HEK293 (cell line): ENCODE results near the gene MVB12A.

Experiments
- CTCF ChIA-PET: fragments of 350-600 bp; formaldehyde crosslinking; extraction: SDS; loops from one replicate; lab custom pipeline; 2021; ENCODE audit warnings: antibody characterized with exemption; lab: Yijun Ruan, JAX
- POLR2A ChIA-PET: fragments of 300-600 bp; formaldehyde crosslinking; extraction: SDS; loops from one replicate; lab custom pipeline; 2020; ENCODE audit warnings: antibody characterized with exemption, inconsistent platforms; lab: Yijun Ruan, JAX
- H3K27ac ChIP-seq: fragments of 200-500 bp; sonication (Bioruptor generic); 2 replicates; pipeline ENCODE4 v1.5.1; 2014; ENCODE audit warnings: low read depth, low read length, control low read depth, inconsistent platforms; ENCODE audit errors: extremely low read depth
- H3K36me3 ChIP-seq, 2 experiments: fragments of 200-500 bp in 1 of 2; sonication (Bioruptor generic) in 1 of 2; 1 replicate in 1 of 2; 2 replicates in 1 of 2; pipeline ENCODE4 v1.5.1; 2014 to 2017; ENCODE audit warnings: inconsistent platforms in 2 of 2, low read length in 2 of 2; ENCODE audit not compliant: control insufficient read depth in 2 of 2, insufficient read depth in 1 of 2
- H3K4me1 ChIP-seq: fragments of 200-500 bp; sonication (Bioruptor generic); 2 replicates; pipeline ENCODE4 v1.5.1; 2014; ENCODE audit warnings: mild to moderate bottlenecking, low read length, inconsistent platforms; ENCODE audit not compliant: control insufficient read depth, insufficient read depth
- H3K4me3 ChIP-seq: 2 replicates; pipeline ENCODE4 v1.5.1; 2011; ENCODE audit warnings: low read depth, mild to moderate bottlenecking, control low read depth, low read length, moderate library complexity
- H3K9me3 ChIP-seq: fragments of 200-500 bp; sonication (Bioruptor generic); 2 replicates; pipeline ENCODE4 v1.5.1; 2014; ENCODE audit warnings: low read depth, low read length, inconsistent platforms; ENCODE audit not compliant: control insufficient read depth, insufficient read depth
- GLIS1 ChIP-seq: fragments of 450-650 bp; formaldehyde crosslinking; IDR thresholded peaks from 2 replicates; pipeline ENCODE4 v1.5.1; 2016; ENCODE audit warnings: missing biosample characterization, missing genetic modification characterization
- SCRT1 ChIP-seq: fragments of 450-650 bp; formaldehyde crosslinking; IDR thresholded peaks from 2 replicates; pipeline ENCODE4 v1.5.1; 2016; ENCODE audit warnings: missing biosample characterization, missing genetic modification characterization, borderline replicate concordance
- SCRT2 ChIP-seq: fragments of 450-650 bp; formaldehyde crosslinking; IDR thresholded peaks from 2 replicates; pipeline ENCODE4 v1.5.1; 2016; ENCODE audit warnings: missing biosample characterization, missing genetic modification characterization
- SP7 ChIP-seq: fragments of 450-650 bp; formaldehyde crosslinking; IDR thresholded peaks from 2 replicates; pipeline ENCODE4 v1.5.1; 2016; ENCODE audit warnings: missing biosample characterization, missing genetic modification characterization
- TCF7L2 ChIP-seq: IDR thresholded peaks from 2 replicates; pipeline ENCODE4 v1.6.1; 2011; ENCODE audit warnings: low read depth, mild to moderate bottlenecking, inconsistent platforms, low read length, moderate library complexity, borderline replicate concordance
- YY1 ChIP-seq: fragments of 450-650 bp; formaldehyde crosslinking; IDR thresholded peaks from 2 replicates; pipeline ENCODE4 v1.5.1; 2018; ENCODE audit warnings: missing biosample characterization, missing genetic modification characterization
- ZBTB20 ChIP-seq: fragments of 450-650 bp; formaldehyde crosslinking; IDR thresholded peaks from 2 replicates; pipeline ENCODE4 v1.5.1; 2016; ENCODE audit warnings: missing biosample characterization, missing genetic modification characterization
- ZIC2 ChIP-seq: fragments of 450-650 bp; formaldehyde crosslinking; IDR thresholded peaks from 2 replicates; pipeline ENCODE4 v1.5.1; 2016; ENCODE audit warnings: missing biosample characterization, missing genetic modification characterization
- ZNF175 ChIP-seq: fragments of 450-650 bp; formaldehyde crosslinking; IDR thresholded peaks from 2 replicates; pipeline ENCODE4 v1.5.1; 2016; ENCODE audit warnings: missing biosample characterization, missing genetic modification characterization
- ZNF214 ChIP-seq: fragments of 450-650 bp; formaldehyde crosslinking; IDR thresholded peaks from 2 replicates; pipeline ENCODE4 v1.5.1; 2017; ENCODE audit warnings: missing biosample characterization, mild to moderate bottlenecking, missing genetic modification characterization, borderline replicate concordance
- ZNF274 ChIP-seq, 2 experiments: fragments of 200-500 bp in 1 of 2; fragments of 450-650 bp in 1 of 2; sonication (Bioruptor generic) in 1 of 2; formaldehyde crosslinking in 1 of 2; IDR thresholded peaks; 2 replicates each; pipeline versions ENCODE4 v1.5.1 to v1.6.1; 2014 to 2016; ENCODE audit warnings: borderline replicate concordance in 1 of 2, inconsistent platforms in 1 of 2, low read length in 1 of 2, missing biosample characterization in 1 of 2, missing genetic modification characterization in 1 of 2
- ZNF341 ChIP-seq: fragments of 450-650 bp; formaldehyde crosslinking; IDR thresholded peaks from 2 replicates; pipeline ENCODE4; 2016; ENCODE audit warnings: low read depth, missing biosample characterization, missing genetic modification characterization
- ZNF394 ChIP-seq: fragments of 450-650 bp; formaldehyde crosslinking; IDR thresholded peaks from 2 replicates; pipeline ENCODE4 v1.5.1; 2016; ENCODE audit warnings: missing biosample characterization, missing genetic modification characterization, mild to moderate bottlenecking, moderate library complexity, borderline replicate concordance
- ZNF621 ChIP-seq: fragments of 450-650 bp; formaldehyde crosslinking; IDR thresholded peaks from 2 replicates; pipeline ENCODE4 v1.5.1; 2017; ENCODE audit warnings: missing biosample characterization, missing genetic modification characterization
- ZNF677 ChIP-seq: fragments of 450-650 bp; IDR thresholded peaks from 2 replicates; pipeline ENCODE4 v1.5.0; 2018; ENCODE audit warnings: missing biosample characterization, mild to moderate bottlenecking, missing genetic modification characterization, moderate library complexity
- ZSCAN16 ChIP-seq: fragments of 450-650 bp; formaldehyde crosslinking; IDR thresholded peaks from 2 replicates; pipeline ENCODE4 v1.5.1; 2016; ENCODE audit warnings: missing biosample characterization, missing genetic modification characterization
- TF ChIP-seq, protein P1 (sequence below): fragments of 450-650 bp; formaldehyde crosslinking; IDR thresholded peaks from 2 replicates; pipeline ENCODE4 v1.5.0; 2017; ENCODE audit warnings: missing biosample characterization, missing genetic modification characterization, borderline replicate concordance
- TF ChIP-seq, protein P2 (sequence below): fragments of 450-650 bp; formaldehyde crosslinking; IDR thresholded peaks from 2 replicates; pipeline ENCODE4 v1.5.1; 2016; ENCODE audit warnings: missing biosample characterization, missing genetic modification characterization

Gene MVB12A

DNA sequence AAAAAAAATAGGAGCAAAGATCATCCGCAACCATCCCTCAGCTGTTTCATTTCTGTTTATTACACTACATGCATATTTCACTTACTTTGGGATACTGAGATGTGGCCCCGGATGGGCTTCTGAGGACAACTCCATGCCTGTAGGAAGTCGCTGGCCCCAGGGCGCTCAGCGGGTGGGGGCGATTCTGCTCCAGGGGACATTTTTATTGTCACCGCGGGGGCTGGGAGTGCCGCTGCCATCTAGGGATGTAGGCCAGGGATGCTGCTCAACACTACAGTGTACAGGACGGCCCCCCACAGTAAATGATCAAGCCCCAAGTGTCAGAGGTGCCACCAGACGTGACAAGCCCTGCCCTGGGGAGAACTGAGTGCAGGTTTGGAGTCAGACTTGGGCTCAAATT, 8.0 kb upstream of the MVB12A start:
- no peak overlapping the region for H3K27ac ChIP-seq
- ChIA-PET POLR2A (interaction anchor here (1.7 kb wide), 1 partner anchor 8 kb away, joined by 9 read pairs; the partner anchor contains the start of gene MVB12A), CTCF (interaction anchor here (0.7 to 1.2 kb wide), 3 partner anchors 24 to 557 kb away, joined by 3 to 4 read pairs (median 3); no protein-coding TSS in a partner anchor)
- no peaks in the 10 kb centered on the region for H3K4me1 ChIP-seq
- H3K9me3 ChIP-seq: no peaks in the 10 kb centered on the region
- no peaks in the 10 kb centered on the region for H3K36me3 ChIP-seq
- no peak overlapping the region for H3K4me3 ChIP-seq
- TF ChIP-seq ZNF214 (tag by site-specific recombination): no peak
- TF ChIP-seq TCF7L2: no peak
- TF ChIP-seq GLIS1 (tag by site-specific recombination): peak; percentile 71
- peak; percentile 97 for TF ChIP-seq ZIC2 (tag by site-specific recombination)
- 0 out of 2 replicates have a peak, but pooled peaks have one; percentile 28 for TF ChIP-seq YY1 (tag by site-specific recombination)
- TF ChIP-seq, all 188 proteins: peak for 3

DNA sequence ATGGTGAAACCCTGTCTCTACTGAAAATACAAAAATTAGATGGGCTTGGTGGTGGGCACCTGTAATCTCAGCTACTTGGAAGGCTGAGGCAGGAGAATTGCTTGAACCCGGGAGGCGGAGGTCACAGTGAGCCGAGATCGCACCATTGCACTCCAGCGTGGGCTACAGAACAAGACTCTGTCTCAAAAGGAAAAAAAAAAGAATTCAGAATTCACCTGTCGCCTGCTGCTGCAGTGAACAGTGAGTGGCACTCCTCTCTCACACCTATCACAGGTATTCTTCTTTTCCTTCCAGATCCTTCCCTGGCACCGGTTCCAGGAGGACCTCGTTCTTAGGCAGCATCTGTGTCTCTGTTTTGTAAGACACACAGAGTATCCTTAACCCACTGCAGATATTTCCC, 5.8 kb upstream of the MVB12A start:
- H3K27ac ChIP-seq: no peak overlapping the region
- POLR2A ChIA-PET: no interaction called here
- no peaks in the 10 kb centered on the region for H3K36me3 ChIP-seq
- CTCF ChIA-PET: interaction anchor here (0.6 to 1.1 kb wide), 3 partner anchors 20 to 361 kb away, joined by 3 to 4 read pairs (median 3); partner anchors contain the start of gene CCDC194
- H3K4me3 ChIP-seq: no peak overlapping the region
- no peaks in the 10 kb centered on the region for H3K9me3 ChIP-seq
- no peaks in the 10 kb centered on the region for H3K4me1 ChIP-seq
- TF ChIP-seq ZNF274 (IDR thresholded peaks at IDR 0.05; ENCODE audit: low read length): no peak
- no peak for TF ChIP-seq ZNF274 (tag by site-specific recombination; IDR thresholded peaks at IDR 0.05; ENCODE audit: borderline replicate concordance)
- TF ChIP-seq ZSCAN16 (tag by site-specific recombination): no peak
- TF ChIP-seq SP7 (tag by site-specific recombination): no peak
- no peak for TF ChIP-seq ZNF621
- TF ChIP-seq ZNF341: no peak
- TF ChIP-seq SCRT1: peak; percentile 69; the same call in 1 of the 2 replicates
- no peak for TF ChIP-seq ZNF394 (tag by site-specific recombination)
- peak; percentile 69 for TF ChIP-seq SCRT2 (tag by site-specific recombination)
- no peak for TF ChIP-seq ZNF175 (tag by site-specific recombination)
- TF ChIP-seq, protein P1, sequence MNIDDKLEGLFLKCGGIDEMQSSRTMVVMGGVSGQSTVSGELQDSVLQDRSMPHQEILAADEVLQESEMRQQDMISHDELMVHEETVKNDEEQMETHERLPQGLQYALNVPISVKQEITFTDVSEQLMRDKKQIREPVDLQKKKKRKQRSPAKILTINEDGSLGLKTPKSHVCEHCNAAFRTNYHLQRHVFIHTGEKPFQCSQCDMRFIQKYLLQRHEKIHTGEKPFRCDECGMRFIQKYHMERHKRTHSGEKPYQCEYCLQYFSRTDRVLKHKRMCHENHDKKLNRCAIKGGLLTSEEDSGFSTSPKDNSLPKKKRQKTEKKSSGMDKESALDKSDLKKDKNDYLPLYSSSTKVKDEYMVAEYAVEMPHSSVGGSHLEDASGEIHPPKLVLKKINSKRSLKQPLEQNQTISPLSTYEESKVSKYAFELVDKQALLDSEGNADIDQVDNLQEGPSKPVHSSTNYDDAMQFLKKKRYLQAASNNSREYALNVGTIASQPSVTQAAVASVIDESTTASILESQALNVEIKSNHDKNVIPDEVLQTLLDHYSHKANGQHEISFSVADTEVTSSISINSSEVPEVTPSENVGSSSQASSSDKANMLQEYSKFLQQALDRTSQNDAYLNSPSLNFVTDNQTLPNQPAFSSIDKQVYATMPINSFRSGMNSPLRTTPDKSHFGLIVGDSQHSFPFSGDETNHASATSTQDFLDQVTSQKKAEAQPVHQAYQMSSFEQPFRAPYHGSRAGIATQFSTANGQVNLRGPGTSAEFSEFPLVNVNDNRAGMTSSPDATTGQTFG: no peak
- TF ChIP-seq, protein P2, sequence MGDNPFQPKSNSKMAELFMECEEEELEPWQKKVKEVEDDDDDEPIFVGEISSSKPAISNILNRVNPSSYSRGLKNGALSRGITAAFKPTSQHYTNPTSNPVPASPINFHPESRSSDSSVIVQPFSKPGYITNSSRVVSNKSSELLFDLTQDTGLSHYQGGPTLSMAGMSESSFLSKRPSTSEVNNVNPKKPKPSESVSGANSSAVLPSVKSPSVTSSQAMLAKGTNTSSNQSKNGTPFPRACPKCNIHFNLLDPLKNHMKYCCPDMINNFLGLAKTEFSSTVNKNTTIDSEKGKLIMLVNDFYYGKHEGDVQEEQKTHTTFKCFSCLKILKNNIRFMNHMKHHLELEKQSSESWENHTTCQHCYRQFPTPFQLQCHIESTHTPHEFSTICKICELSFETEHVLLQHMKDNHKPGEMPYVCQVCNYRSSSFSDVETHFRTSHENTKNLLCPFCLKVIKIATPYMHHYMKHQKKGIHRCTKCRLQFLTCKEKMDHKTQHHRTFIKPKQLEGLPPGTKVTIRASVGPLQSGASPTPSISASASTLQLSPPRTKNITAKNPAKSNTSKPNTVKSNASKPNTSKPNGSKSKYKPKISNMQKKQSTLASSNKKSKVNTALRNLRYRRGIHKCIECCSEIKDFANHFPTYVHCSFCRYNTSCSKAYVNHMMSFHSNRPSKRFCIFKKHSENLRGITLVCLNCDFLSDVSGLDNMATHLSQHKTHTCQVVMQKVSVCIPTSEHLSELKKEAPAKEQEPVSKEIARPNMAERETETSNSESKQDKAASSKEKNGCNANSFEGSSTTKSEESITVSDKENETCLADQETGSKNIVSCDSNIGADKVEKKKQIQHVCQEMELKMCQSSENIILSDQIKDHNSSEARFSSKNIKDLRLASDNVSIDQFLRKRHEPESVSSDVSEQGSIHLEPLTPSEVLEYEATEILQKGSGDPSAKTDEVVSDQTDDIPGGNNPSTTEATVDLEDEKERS (tag by site-specific recombination): no peak
- TF ChIP-seq ZNF677 (tag by site-specific recombination): no peak
- 0 out of 2 replicates have a peak, but pooled peaks have one; percentile 25 for TF ChIP-seq ZBTB20 (tag by site-specific recombination)
- TF ChIP-seq, all 188 proteins: peak for 3
